ENCODE results near the gene GLCCI1.

The GLCCI1 gene

GRCh38 chr7:7962851-7963250 lies 5.7 kb upstream of the GLCCI1 start:
- no peak for DNase-seq (ENCODE audit: low read depth in 2 of 2, low spot score in 1 of 2)

- no peak for DNase-seq (ENCODE audit: low read depth in 2 of 2, low spot score in 1 of 2)
These were observed 4.3 kb upstream of the GLCCI1 start for GRCh38 chr7:7964250-7964649.

- DNase-seq (ENCODE audit: low read depth in 2 of 2, low spot score in 1 of 2): no peak
These were observed 3.9 kb upstream of the GLCCI1 start for GRCh38 chr7:7964691-7965090.

- no peak for DNase-seq (ENCODE audit: low read depth in 2 of 2, low spot score in 1 of 2)
These were observed 3.3 kb upstream of the GLCCI1 start for GRCh38 chr7:7965301-7965700.

- DNase-seq (ENCODE audit: low read depth in 2 of 2, low spot score in 1 of 2): no peak
These were observed 2.4 kb upstream of the GLCCI1 start for GRCh38 chr7:7966141-7966734.

GRCh38 chr7:7967886-7968543 lies 581 bp upstream of the GLCCI1 start:
- no peak for DNase-seq (ENCODE audit: low read depth in 2 of 2, low spot score in 1 of 2)

GRCh38 chr7:7969306-7970236 lies 975 bp downstream of the GLCCI1 start:
- peak in 1 of 2 donors; percentile 17 for DNase-seq (ENCODE audit: low read depth in 2 of 2, low spot score in 1 of 2)

DNA sequence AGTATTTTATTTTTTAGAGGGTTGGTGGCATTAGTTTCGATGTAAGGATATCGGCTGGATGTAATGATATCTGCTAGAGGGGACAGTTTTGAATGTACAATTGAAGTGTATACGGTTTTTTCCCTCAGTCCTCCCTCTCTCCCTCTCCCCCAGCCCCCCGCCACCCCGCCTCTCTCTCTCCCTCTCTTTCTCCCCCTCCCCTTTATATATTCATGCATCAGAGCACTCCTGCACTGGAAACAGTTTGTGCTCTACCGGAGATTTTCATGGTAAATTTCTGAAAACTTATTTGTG lies 1.6 kb downstream of the GLCCI1 start:
- DNase-seq (ENCODE audit: low read depth in 2 of 2, low spot score in 1 of 2): no peak

- no peak for DNase-seq (ENCODE audit: low read depth in 2 of 2, low spot score in 1 of 2)
These were observed 2.1 kb downstream of the GLCCI1 start for GRCh38 chr7:7970531-7971307.

DNA sequence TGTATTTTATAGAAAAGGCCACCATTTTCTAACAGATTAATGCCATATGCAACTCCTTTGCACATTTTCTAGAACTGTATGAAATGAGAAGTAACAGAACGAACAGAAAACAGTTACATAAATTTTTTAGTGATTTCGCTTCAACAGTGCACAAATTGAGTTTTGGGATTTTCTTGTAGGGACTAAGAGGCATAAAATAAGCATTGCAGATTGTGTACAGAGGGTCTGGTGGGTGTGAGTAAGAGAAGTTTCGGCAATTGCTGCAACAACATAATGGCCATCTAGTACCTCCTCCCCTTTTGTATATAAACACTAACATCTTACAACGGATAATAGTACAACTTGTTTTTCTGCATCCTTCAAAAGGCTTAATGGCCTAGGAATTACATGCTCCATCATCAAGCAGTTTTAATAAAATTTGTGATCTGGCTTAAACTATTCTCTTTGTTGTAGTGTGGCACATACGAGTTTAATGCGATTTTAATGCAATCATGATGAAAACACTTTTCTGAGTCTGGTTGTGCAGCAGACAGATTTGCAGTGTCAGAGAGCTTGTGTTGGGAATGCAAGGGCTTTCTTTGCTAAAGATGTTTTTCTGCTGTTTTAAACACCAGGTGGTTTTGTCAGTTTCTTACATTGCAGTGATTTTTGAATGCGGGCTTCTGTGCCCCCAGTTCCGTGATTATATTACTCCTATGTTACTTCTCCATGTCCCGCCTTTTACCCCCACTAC lies 2.9 kb downstream of the GLCCI1 start:
- DNase-seq (ENCODE audit: low read depth in 2 of 2, low spot score in 1 of 2): no peak

DNA sequence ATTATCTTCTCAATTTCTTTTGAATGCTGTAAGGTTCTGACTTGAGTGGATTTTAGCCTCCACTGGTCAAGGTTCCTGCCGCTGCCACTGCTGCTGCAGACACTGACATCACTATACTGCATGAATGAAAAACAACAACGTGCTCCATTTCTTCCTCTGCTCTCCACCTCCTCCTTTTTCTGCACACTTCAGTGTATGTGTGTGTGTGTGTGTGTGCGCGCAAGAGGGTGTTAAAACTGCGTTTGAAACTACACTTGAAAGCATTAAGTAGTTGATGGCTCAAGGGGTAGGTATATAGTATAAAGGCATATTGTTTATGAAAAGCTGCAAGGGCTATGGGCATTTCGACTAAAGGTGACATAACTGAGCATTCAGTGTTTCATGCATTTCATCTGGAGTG lies 3.5 kb downstream of the GLCCI1 start:
- DNase-seq (ENCODE audit: low read depth in 2 of 2, low spot score in 1 of 2): no peak

- DNase-seq (ENCODE audit: low read depth in 2 of 2, low spot score in 1 of 2): no peak
These were observed 4.5 kb downstream of the GLCCI1 start for GRCh38 chr7:7972922-7973594.

DNA sequence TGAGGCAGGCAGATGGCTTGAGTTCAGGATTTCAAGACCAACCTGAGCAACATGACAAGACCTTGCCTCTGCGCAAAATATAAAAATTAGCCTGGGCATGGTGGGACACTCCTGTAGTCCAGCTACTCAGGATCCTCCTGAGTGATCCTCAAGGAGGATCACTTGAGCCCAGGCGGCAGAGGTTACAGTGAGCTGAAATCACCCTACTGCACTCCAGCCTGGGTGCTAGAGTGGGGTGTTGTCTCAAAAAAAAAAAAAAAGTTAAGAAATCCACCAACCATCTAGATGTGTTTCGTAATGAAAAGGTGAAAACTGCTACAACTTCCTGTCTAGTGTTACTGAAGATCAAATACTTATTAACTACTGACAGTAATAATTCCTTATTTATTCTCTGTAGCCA lies 8.1 kb downstream of the GLCCI1 start:
- no peak for DNase-seq (ENCODE audit: low read depth in 2 of 2, low spot score in 1 of 2)

GRCh38 chr7:7977774-7978173 lies 9.2 kb downstream of the GLCCI1 start:
- DNase-seq (ENCODE audit: low read depth in 2 of 2, low spot score in 1 of 2): no peak

- no peak for DNase-seq (ENCODE audit: low read depth in 2 of 2, low spot score in 1 of 2)
These were observed 10.3 kb downstream of the GLCCI1 start for GRCh38 chr7:7978860-7979259.

DNA sequence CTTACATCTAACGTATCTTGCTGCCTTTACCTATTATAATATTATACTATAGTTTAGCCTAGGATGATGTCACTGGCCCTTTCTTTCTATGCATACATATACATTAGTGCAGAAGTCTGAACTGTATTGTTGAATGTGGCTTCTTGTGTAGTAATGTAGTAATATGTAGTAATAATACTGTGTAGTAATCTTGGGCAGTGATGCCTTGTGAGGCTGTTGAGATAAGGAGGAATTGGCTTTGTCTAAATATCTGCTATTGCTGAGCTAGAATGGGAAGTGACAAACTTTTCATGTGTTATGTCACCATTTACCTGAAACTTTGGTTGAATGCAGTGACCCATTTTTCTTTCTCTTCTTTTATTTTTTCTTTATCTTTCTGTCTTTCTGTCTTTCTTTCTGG lies 11.0 kb downstream of the GLCCI1 start:
- no peak for DNase-seq (ENCODE audit: low read depth in 2 of 2, low spot score in 1 of 2)

DNA sequence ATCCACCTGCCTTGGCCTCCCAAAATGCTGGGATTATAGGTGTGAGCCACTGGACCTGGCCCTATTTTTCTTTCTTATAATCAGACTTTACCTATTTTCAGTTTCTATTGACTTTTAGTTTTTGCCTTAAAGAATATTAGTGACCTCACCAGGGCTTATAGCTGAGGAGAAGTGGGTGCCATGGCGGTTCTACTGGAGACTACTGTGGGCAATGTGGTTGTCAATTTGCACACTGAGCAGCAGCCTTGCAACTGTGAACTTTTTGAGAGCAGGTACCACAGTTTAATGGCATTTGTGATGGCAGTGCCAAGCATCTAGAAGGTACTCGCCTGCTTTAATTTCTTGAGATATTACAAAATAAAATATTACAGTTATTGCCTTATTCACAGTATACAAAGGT lies 11.5 kb downstream of the GLCCI1 start:
- DNase-seq (ENCODE audit: low read depth in 2 of 2, low spot score in 1 of 2): no peak

DNA sequence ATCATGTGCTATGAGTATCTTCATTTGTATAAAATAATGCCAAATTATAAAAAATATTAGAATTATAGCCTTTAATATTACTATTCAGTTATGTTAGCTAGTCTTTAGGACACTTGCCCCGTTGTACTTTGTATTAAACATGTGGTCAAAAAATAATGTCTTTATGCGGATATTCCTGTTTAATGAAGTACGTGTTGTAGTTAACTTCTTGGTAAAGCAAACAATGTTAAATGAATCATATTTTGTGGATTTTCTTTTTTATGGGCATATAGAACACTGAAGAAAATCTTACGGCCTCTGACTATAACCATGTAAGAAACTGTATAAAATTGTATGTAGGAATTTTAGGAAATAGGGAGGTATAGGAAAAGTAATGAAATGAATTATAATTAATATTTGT lies 14.3 kb downstream of the GLCCI1 start:
- no peak for DNase-seq (ENCODE audit: low read depth in 2 of 2, low spot score in 1 of 2)

GRCh38 chr7:7984424-7984823 lies 15.8 kb downstream of the GLCCI1 start:
- DNase-seq (ENCODE audit: low read depth in 2 of 2, low spot score in 1 of 2): no peak

DNA sequence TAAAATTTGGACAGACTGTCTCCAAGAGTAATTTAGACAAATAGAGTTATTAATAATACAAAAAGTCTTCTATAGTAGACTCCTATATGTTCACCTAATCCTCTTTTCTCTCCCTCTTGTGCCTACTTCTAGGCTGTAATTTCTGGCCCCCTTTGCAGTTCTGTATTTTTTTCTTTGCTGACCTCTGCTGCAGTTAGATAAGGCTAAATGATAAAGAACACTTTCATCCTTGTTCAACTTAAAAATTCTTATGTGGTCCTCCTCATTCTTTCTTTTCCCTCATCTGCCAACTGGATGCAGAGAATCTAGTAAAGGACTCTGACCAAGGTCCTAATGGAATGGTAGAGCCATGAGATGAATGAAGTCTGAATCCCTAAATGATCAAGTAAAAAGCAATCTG lies 20.1 kb downstream of the GLCCI1 start:
- no peak for DNase-seq (ENCODE audit: low read depth in 2 of 2, low spot score in 1 of 2)

All from stimulated activated CD8-positive, alpha-beta memory T cell treated with anti-CD3 and anti-CD28 coated beads, Interleukin-4, amount 100 ng/mL, for 1 hour (primary cell).